Astrocyte (in vitro differentiated cells and primary cell): ENCODE data around the gene JAML. TPM values are rescaled to one million over a fixed set of nuclear protein-coding genes. Genes with fewer than 3 reads are reported as not detected.

Source experiments
- DNase-seq: peaks from one replicate; pipeline ENCODE4 v3.0.0-alpha.2; 2010; ENCODE audit warnings: low read depth
- FAIRE-seq: peaks from 2 replicates; lab custom pipeline; 2011; peaks lifted over from hg19 to GRCh38; lab: Jason Lieb, UNC
- H2AFZ ChIP-seq: 2 replicates; pipeline ENCODE4 v1.6.0; 2012; ENCODE audit warnings: low read depth, low read length, inconsistent platforms
- H3K27ac ChIP-seq: 2 replicates; pipeline ENCODE4 v1.5.1; 2011; ENCODE audit warnings: low read depth, low read length, inconsistent platforms
- H3K27me3 ChIP-seq: 2 replicates; pipeline ENCODE4 v1.6.0; 2011; ENCODE audit warnings: low read length, inconsistent platforms; ENCODE audit not compliant: insufficient read depth
- H3K36me3 ChIP-seq: 2 replicates; pipeline ENCODE4 v1.5.1; 2011; ENCODE audit warnings: low read length, inconsistent platforms; ENCODE audit not compliant: insufficient read depth
- H3K4me1 ChIP-seq: 2 replicates; pipeline ENCODE4 v1.5.1; 2011; ENCODE audit warnings: low read length, inconsistent platforms; ENCODE audit not compliant: insufficient read depth
- H3K4me2 ChIP-seq: 2 replicates; pipeline ENCODE4 v1.6.0; 2012; ENCODE audit warnings: low read length, inconsistent platforms
- H3K4me3 ChIP-seq: 2 replicates; pipeline ENCODE4 v1.5.1; 2011; ENCODE audit warnings: low read depth, mild to moderate bottlenecking, low read length, inconsistent platforms; ENCODE audit not compliant: insufficient read depth
- H3K79me2 ChIP-seq: 2 replicates; pipeline ENCODE4 v1.6.0; 2012; ENCODE audit warnings: mild to moderate bottlenecking, low read length, inconsistent platforms; ENCODE audit not compliant: insufficient read depth
- H3K9ac ChIP-seq: 2 replicates; pipeline ENCODE4 v1.6.0; 2012; ENCODE audit warnings: mild to moderate bottlenecking, low read length, inconsistent platforms
- H3K9me3 ChIP-seq: 2 replicates; pipeline ENCODE4 v1.5.1; 2012; ENCODE audit warnings: low read depth, mild to moderate bottlenecking, low read length, inconsistent platforms; ENCODE audit not compliant: insufficient read depth
- H4K20me1 ChIP-seq: 2 replicates; pipeline ENCODE4 v1.6.0; 2012; ENCODE audit warnings: low read length, inconsistent platforms; ENCODE audit not compliant: insufficient read depth
- H3K27ac Mint-ChIP-seq: one replicate; pipeline ENCODE4 v1.8.0; 2021; ENCODE audit warnings: mild to moderate bottlenecking, mixed read lengths; ENCODE audit not compliant: unreplicated experiment
- H3K27me3 Mint-ChIP-seq: one replicate; pipeline ENCODE4 v1.8.0; 2021; ENCODE audit warnings: low read depth, mixed read lengths; ENCODE audit not compliant: unreplicated experiment
- H3K36me3 Mint-ChIP-seq: one replicate; pipeline ENCODE4 v1.8.0; 2021; ENCODE audit warnings: low read depth, mixed read lengths; ENCODE audit not compliant: unreplicated experiment
- H3K4me1 Mint-ChIP-seq: one replicate; pipeline ENCODE4 v1.8.0; 2021; ENCODE audit warnings: low read depth, mixed read lengths; ENCODE audit not compliant: unreplicated experiment
- H3K4me3 Mint-ChIP-seq: one replicate; pipeline ENCODE4 v1.8.0; 2021; ENCODE audit warnings: mild to moderate bottlenecking, moderate library complexity, mixed read lengths; ENCODE audit not compliant: unreplicated experiment
- H3K9me3 Mint-ChIP-seq: one replicate; pipeline ENCODE4 v1.8.0; 2021; ENCODE audit warnings: mild to moderate bottlenecking, mixed read lengths; ENCODE audit not compliant: unreplicated experiment
- EZH2 ChIP-seq: IDR thresholded peaks from 2 replicates; pipeline ENCODE4 v1.6.1; 2012; ENCODE audit warnings: mild to moderate bottlenecking, low read length, inconsistent platforms; ENCODE audit not compliant: insufficient read depth
- total RNA-seq: library from RNA; stranded (reverse); gene quantifications from 2 replicates; pipeline ENCODE4 v1.2.1, GENCODE V29; 2021
- TF ChIP-seq, protein P1 (sequence below): IDR thresholded peaks from 2 replicates; pipeline ENCODE4 v1.5.1; 2011; ENCODE audit warnings: low read depth, mild to moderate bottlenecking, inconsistent platforms, low read length, moderate library complexity; ENCODE audit not compliant: insufficient read depth

JAML gene
- total RNA-seq, 1 donor from 2014 or later = not detected

DNA sequence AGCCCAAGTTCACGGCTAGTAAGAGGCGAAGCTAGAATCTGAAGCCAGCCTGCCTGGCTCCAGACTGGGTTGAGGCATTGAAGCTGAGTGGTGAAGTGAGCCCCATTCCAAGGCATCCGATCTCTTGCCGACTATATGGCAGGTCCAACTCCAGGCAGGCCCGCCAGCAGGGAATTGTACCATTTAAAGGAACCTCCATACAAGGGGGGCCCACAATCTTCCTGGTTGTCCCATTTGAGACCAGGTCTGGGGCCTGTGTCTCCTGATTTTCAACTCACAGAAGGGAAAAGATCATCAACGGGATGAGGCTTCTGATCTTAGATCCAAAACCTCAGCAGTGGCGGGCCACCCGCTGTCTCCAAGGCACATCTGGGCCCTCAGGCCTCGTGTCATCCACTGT lies 52.5 kb downstream of the JAML start:
- peaks cover 19% of the 10 kb centered on the region for H3K4me1 Mint-ChIP-seq
- Histone ChIP-seq H3K4me3 (no peak overlapping the region), H4K20me1 (no peaks in the 10 kb centered on the region), H3K9me3 (no peaks in the 10 kb centered on the region), H3K4me1 (no peaks in the 10 kb centered on the region), H3K27me3 (peaks cover 34% of the 10 kb centered on the region), H3K27ac (no peak overlapping the region), H3K9ac (no peak overlapping the region), H3K79me2 (no peaks in the 10 kb centered on the region), H2AFZ (no peak overlapping the region), H3K4me2 (no peak overlapping the region), H3K36me3 (no peaks in the 10 kb centered on the region)
- H3K36me3 Mint-ChIP-seq = no peaks in the 10 kb centered on the region
- no peaks in the 10 kb centered on the region for H3K9me3 Mint-ChIP-seq
- no peak overlapping the region for H3K4me3 Mint-ChIP-seq
- no peak for DNase-seq
- no peak for FAIRE-seq
- H3K27ac Mint-ChIP-seq = no peak overlapping the region
- H3K27me3 Mint-ChIP-seq = peaks cover 84% of the 10 kb centered on the region
- no peak for TF ChIP-seq EZH2
- TF ChIP-seq, protein P1, sequence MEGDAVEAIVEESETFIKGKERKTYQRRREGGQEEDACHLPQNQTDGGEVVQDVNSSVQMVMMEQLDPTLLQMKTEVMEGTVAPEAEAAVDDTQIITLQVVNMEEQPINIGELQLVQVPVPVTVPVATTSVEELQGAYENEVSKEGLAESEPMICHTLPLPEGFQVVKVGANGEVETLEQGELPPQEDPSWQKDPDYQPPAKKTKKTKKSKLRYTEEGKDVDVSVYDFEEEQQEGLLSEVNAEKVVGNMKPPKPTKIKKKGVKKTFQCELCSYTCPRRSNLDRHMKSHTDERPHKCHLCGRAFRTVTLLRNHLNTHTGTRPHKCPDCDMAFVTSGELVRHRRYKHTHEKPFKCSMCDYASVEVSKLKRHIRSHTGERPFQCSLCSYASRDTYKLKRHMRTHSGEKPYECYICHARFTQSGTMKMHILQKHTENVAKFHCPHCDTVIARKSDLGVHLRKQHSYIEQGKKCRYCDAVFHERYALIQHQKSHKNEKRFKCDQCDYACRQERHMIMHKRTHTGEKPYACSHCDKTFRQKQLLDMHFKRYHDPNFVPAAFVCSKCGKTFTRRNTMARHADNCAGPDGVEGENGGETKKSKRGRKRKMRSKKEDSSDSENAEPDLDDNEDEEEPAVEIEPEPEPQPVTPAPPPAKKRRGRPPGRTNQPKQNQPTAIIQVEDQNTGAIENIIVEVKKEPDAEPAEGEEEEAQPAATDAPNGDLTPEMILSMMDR = no peak

DNA sequence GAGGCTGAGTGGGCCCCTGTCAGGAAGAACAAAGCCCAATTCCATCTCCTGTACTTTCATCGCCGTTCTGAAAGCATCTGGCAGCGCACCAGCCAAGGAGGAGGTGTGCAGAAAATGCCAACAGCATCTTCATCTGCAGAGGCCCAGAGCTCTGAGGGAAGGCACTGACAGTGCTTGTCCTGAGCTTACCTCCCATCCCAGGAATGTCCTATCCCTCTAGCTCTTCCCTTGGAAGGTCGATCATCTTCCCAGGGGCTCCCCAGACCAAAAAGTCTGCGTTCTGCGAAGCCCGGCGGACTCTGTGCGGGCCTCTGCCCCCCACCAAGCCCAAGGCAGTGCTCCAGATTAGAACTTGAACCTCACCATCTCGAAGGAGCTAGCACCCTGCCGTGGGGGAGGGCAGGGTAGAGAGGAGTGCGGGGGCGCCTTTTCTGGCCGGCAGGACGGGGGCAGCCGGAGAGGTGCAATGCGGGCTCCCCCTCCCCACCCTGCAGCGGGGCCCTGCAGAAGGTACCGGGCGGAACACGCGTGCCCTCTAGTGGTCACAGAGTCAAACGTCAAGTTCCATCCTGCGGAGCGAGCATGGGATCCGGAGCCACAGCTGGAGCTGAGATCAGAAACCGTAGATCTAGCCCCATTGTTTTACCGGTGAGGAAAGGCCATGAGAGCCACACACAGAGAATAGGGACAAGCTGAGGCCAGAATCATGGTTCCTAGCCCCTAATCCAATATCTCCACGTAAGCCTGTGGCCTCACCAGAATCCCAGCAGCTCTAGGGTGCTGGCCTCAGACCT lies 53.3 kb downstream of the JAML start:
- no peak for FAIRE-seq

More for the DNA sequence above, 53.3 kb downstream of the JAML start:
- no peaks in the 10 kb centered on the region for H3K36me3 ChIP-seq
- Mint-ChIP-seq H3K4me1 (peaks cover 18% of the 10 kb centered on the region), H3K9me3 (no peaks in the 10 kb centered on the region), H3K27ac (no peak overlapping the region), H3K4me3 (no peak overlapping the region), H3K36me3 (no peaks in the 10 kb centered on the region), H3K27me3 (peaks cover 88% of the 10 kb centered on the region)
- no peaks in the 10 kb centered on the region for H4K20me1 ChIP-seq
- no peaks in the 10 kb centered on the region for H3K4me1 ChIP-seq
- no peak overlapping the region for H3K27ac ChIP-seq
- TF ChIP-seq EZH2 = no peak
- TF ChIP-seq, protein P1 = peak; percentile 69
- H3K4me3 ChIP-seq = no peak overlapping the region
- peak overlapping the region; percentile 49 for H2AFZ ChIP-seq
- H3K79me2 ChIP-seq = no peaks in the 10 kb centered on the region
- H3K9me3 ChIP-seq = no peaks in the 10 kb centered on the region
- no peak overlapping the region for H3K9ac ChIP-seq
- DNase-seq = peak; percentile 10
- H3K27me3 ChIP-seq = peaks cover 34% of the 10 kb centered on the region
- peak overlapping the region; percentile 7 for H3K4me2 ChIP-seq
